Esophagus muscularis mucosa (tissue), 4 donors: ENCODE results near the gene WWOX. TPM values are rescaled to one million over a fixed set of nuclear protein-coding genes. Genes with fewer than 3 reads are reported as not detected.

Experiments used
- DNase-seq: peaks from one replicate; pipeline ENCODE4 v3.0.0-alpha.2; 2017; ENCODE audit errors: extremely low spot score
- H3K27ac ChIP-seq, 4 donors: fragments of 200-600 bp; sonication (generic); replicated peaks in 1 of 4; 1 replicate in 3 of 4; 2 replicates in 1 of 4; pipeline ENCODE4 v1.5.1; 2016 to 2019; ENCODE audit warnings: mild to moderate bottlenecking in 1 of 4
- H3K27me3 ChIP-seq, 4 donors: fragments of 200-600 bp; sonication (generic); one replicate each; pipeline versions ENCODE4 v1.5.1 to v1.6.0; 2016 to 2019
- H3K36me3 ChIP-seq, 4 donors: fragments of 200-600 bp; sonication (generic); one replicate each; pipeline ENCODE4 v1.5.1; 2016 to 2019
- H3K4me1 ChIP-seq, 4 donors: fragments of 200-600 bp; sonication (generic); one replicate each; pipeline ENCODE4 v1.5.1; 2016 to 2019
- H3K4me3 ChIP-seq, 4 donors: fragments of 200-600 bp; sonication (generic); 1 replicate in 2 of 4; 2 replicates in 2 of 4; pipeline ENCODE4 v1.5.1; 2016 to 2019; ENCODE audit warnings: mild to moderate bottlenecking in 4 of 4, moderate library complexity in 1 of 4
- H3K9me3 ChIP-seq, 4 donors: fragments of 200-600 bp; sonication (generic); 1 replicate in 3 of 4; 2 replicates in 1 of 4; pipeline ENCODE4 v1.5.1; 2016 to 2019
- CTCF ChIP-seq, 3 experiments: fragments of 200-600 bp in 2 of 3; fragments of 450-650 bp in 1 of 3; sonication (generic) in 2 of 3; IDR thresholded peaks; one replicate each; pipeline ENCODE4 v1.5.1; 2017 to 2019; ENCODE audit warnings: antibody characterized with exemption in 3 of 3, mild to moderate bottlenecking in 2 of 3, moderate library complexity in 1 of 3
- EP300 ChIP-seq: sonication (generic); formaldehyde crosslinking; IDR thresholded peaks from one replicate; pipeline ENCODE4 v1.6.1; 2017; ENCODE audit warnings: antibody characterized with exemption
- POLR2A ChIP-seq: fragments of 450-650 bp; IDR thresholded peaks from one replicate; pipeline ENCODE4 v1.6.1; 2017; ENCODE audit warnings: antibody characterized with exemption, moderate library complexity, mild to moderate bottlenecking, low read depth
- POLR2AphosphoS5 ChIP-seq, 2 donors: sonication (generic); formaldehyde crosslinking; IDR thresholded peaks; one replicate each; pipeline ENCODE4 v1.6.1; 2017; ENCODE audit warnings: antibody characterized with exemption in 2 of 2
- WGBS: methylation state at CpG from one replicate; pipeline ENCODE4 v1.1.5; 2018; 5-methylcytosine and 5-hydroxymethylcytosine counted together
- intact Hi-C: fragments of 100-400 bp; cut with DNase I; formaldehyde crosslinking; loops from one replicate; pipeline ENCODE4 v1.15.1; 2023
- total RNA-seq, 4 donors: library from RNA; depleted of rRNA; stranded (reverse); fragments of >200 nt; gene quantifications; one replicate each; pipeline versions ENCODE4 v1.1.0 to v1.2.1, GENCODE V29; 2016

WWOX gene
- total RNA-seq, 4 donors from 2014 or later = 14.4 to 27.8 (median 15.4) TPM

DNA sequence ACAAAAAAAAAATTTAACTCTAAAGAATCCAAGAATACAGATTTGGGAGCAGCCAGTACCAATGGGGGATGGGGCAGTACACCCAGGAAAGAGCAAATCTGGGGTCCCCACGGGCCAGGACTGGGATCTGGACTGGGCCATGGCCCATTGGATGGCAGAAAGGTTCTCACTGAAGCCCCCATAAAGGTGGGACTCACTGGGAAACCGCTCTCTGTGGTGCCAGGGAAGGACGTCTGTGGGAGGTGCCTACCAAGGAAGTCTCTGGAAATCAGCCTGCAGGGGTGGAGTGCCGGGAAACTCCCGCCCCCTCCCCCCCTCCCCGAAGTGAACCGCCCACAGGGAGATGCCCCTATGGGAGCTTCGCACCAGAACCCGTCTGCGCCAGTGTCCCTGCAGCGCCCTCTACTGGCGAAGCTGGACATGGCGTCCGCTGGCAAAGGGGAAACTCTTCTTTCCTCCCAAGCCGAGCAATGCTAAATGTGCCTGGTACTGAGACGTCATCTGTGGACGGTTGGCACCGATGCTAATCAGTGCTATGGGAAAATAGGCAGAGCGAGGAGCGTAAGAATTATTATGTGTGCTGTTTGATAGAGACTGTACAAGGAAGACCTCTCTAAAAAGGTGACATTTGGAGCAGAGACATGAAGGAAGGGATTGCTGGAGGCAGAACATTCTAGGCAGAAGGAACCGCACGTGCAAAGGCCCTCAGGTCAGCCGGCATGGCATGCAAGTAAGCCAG lies 671.1 kb downstream of the WWOX start:
- no peaks in the 10 kb centered on the region for H3K9me3 ChIP-seq
- no peak overlapping the region for H3K4me3 ChIP-seq
- H3K27ac ChIP-seq = no peak overlapping the region
- H3K4me1 ChIP-seq = peaks cover 4 to 24% (median 10%) of the 10 kb centered on the region in 4 donors
- no peaks in the 10 kb centered on the region for H3K27me3 ChIP-seq
- H3K36me3 ChIP-seq = no peaks in the 10 kb centered on the region
- 68% methylated on average over 11 of the region's 23 CpGs for WGBS
- no peak for TF ChIP-seq POLR2A
- peak in 1 of 2 donors; percentile 21 for TF ChIP-seq POLR2AphosphoS5 (IDR thresholded peaks at IDR 0.05)
- TF ChIP-seq EP300 = no peak
- TF ChIP-seq CTCF (IDR thresholded peaks at IDR 0.05) = peak; percentile 56 to 77 (median 75)
- DNase-seq = no peak
- intact Hi-C loops = loop anchor here (2.0 kb wide), 1 partner anchor 268 kb away; no protein-coding TSS in a partner anchor

DNA sequence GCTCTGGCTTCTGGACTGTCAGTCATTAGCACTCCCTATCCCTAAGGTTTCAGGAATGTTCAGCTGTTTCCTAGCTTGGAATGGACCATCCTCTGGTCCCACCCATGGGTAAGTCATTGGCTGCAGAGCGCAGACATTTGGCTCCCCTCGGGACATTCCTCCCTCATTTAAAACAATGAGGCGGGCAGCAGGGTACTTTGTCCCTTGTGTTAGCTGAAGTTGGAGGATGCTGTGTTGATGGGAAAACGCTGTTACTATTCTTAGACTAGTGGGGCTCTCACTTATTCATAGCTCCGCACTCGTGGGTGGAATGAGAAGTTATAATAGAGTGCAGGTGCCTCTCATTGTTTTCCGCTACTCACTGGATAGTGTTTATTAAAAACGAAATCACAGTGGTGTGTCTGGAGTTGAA lies 673.8 kb downstream of the WWOX start:
- intact Hi-C loops = no loop called here
- no peaks in the 10 kb centered on the region for H3K9me3 ChIP-seq
- TF ChIP-seq POLR2AphosphoS5 (IDR thresholded peaks at IDR 0.05) = no peak
- TF ChIP-seq POLR2A = no peak
- TF ChIP-seq EP300 = no peak
- TF ChIP-seq CTCF (IDR thresholded peaks at IDR 0.05) = no peak
- H3K27me3 ChIP-seq = no peaks in the 10 kb centered on the region
- H3K27ac ChIP-seq = no peak overlapping the region
- no peaks in the 10 kb centered on the region for H3K36me3 ChIP-seq
- no peak overlapping the region for H3K4me3 ChIP-seq
- WGBS = 79% methylated on average over 8 of the region's 8 CpGs
- peaks cover 4 to 11% (median 10%) of the 10 kb centered on the region in 4 donors for H3K4me1 ChIP-seq
- DNase-seq = no peak

DNA sequence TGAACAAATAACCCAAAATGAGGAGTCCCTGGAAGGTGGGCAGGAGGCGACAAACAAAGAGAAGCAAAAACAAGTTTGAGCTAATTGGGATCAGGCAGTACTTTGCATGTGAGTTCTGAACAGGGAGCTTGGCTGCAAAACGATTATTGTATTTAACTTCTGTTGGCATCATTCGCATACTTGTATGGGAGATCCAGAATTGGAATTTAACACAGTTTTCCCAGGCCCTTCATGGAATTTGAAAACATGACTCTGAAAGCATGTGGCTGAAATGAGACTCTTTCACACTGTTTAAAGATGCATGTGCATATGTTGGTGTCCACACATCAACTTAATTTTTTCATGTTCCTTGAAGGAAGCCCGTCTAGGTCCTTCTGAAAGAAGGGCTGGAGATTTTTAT lies 674.3 kb downstream of the WWOX start:
- 74% methylated on average over 4 of the region's 4 CpGs for WGBS
- Histone ChIP-seq H3K4me1 (peaks cover 4 to 10% (median 10%) of the 10 kb centered on the region in 4 donors), H3K27me3 (no peaks in the 10 kb centered on the region), H3K36me3 (no peaks in the 10 kb centered on the region), H3K4me3 (no peak overlapping the region), H3K9me3 (no peaks in the 10 kb centered on the region), H3K27ac (no peak overlapping the region)
- no peak for DNase-seq
- intact Hi-C loops = no loop called here
- TF ChIP-seq POLR2AphosphoS5 (IDR thresholded peaks at IDR 0.05) = no peak
- no peak for TF ChIP-seq CTCF (IDR thresholded peaks at IDR 0.05)
- no peak for TF ChIP-seq EP300
- TF ChIP-seq POLR2A = no peak

DNA sequence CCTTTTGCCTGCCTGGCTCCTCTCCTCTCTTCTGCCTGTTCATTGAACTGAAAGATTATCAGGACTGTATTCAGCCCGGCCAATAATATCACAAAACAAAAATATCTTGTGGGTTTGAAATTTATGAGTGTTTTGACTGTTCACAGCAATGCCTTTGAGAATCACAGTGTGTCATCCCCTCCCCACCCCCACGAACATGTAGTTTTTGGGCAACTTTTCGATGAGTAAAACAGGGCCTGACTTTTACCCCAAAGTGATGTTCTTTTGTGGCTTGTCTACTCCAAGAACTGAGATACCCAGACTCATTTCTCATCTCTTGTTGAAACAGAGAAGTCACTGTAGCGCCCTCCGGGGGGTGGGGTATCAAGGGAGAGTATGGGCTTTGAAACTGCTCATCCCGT lies 675.7 kb downstream of the WWOX start:
- TF ChIP-seq EP300 (no peak), CTCF (IDR thresholded peaks at IDR 0.05) (no peak), POLR2AphosphoS5 (IDR thresholded peaks at IDR 0.05) (no peak), POLR2A (no peak)
- Histone ChIP-seq H3K27ac (no peak overlapping the region), H3K27me3 (no peaks in the 10 kb centered on the region), H3K36me3 (no peaks in the 10 kb centered on the region), H3K4me1 (peaks cover 4 to 10% (median 9%) of the 10 kb centered on the region in 4 donors), H3K9me3 (no peaks in the 10 kb centered on the region), H3K4me3 (no peak overlapping the region)
- intact Hi-C loops = no loop called here
- WGBS = 90% methylated on average over 6 of the region's 6 CpGs
- no peak for DNase-seq
